Measurements from ENCODE around the gene FBXO42. TPM values are rescaled to one million over a fixed set of nuclear protein-coding genes. Genes with fewer than 3 reads are reported as not detected.

FBXO42 gene
- total and polyA plus RNA-seq, 4 donors: 5.9 to 9.4 (median 6.5) TPM

GRCh38 chr1:16315437-16315836, 36.8 kb downstream of the FBXO42 start:
- Histone ChIP-seq H3K36me3 (ENCODE audit: control insufficient read depth in 4 of 4, insufficient read depth in 3 of 4, low read depth in 1 of 4, low read length in 3 of 4) (peaks cover 2 to 24% (median 9%) of the 10 kb centered on the region in 4 donors), H3K9ac (ENCODE audit: low read depth in 1 of 2, low read length in 2 of 2) (no peak overlapping the region)

More at GRCh38 chr1:16315437-16315836, 36.8 kb downstream of the FBXO42 start:
- Histone ChIP-seq H3K4me3 (ENCODE audit: low read depth in 1 of 3, low read length in 3 of 3) (no peak overlapping the region), H3K27me3 (ENCODE audit: control insufficient read depth in 4 of 4, insufficient read depth in 4 of 4, low read length in 3 of 4) (no peaks in the 10 kb centered on the region), H3K27ac (ENCODE audit: low read depth in 1 of 2, low read length in 2 of 2) (no peak overlapping the region), H3K9me3 (ENCODE audit: control insufficient read depth in 4 of 4, low read length in 3 of 4) (no peaks in the 10 kb centered on the region), H3K4me1 (ENCODE audit: control insufficient read depth in 4 of 4, insufficient read depth in 4 of 4, low read length in 3 of 4) (peaks cover 0 to 4% (median 2%) of the 10 kb centered on the region in 4 donors)
- 82% methylated on average over 4 of the region's 4 CpGs for WGBS
- DNase-seq (ENCODE audit: low spot score): no peak
- TF ChIP-seq CTCF (IDR thresholded peaks at IDR 0.05; ENCODE audit: low read depth, low read length, missing input control) (no peak), HNF4G (IDR thresholded peaks at IDR 0.05) (no peak), RAD21 (IDR thresholded peaks at IDR 0.05) (no peak), MAX (IDR thresholded peaks at IDR 0.05) (no peak), YY1 (IDR thresholded peaks at IDR 0.05) (no peak), FOXA2 (IDR thresholded peaks at IDR 0.05) (no peak), HNF4A (conservative IDR thresholded peaks at IDR 0.05) (no peak), REST (IDR thresholded peaks at IDR 0.05) (no peak), SP1 (IDR thresholded peaks at IDR 0.05) (no peak), ATF3 (IDR thresholded peaks at IDR 0.05) (no peak), ZBTB33 (IDR thresholded peaks at IDR 0.05) (no peak), FOXA1 (IDR thresholded peaks at IDR 0.05) (no peak), JUND (IDR thresholded peaks at IDR 0.05) (no peak), GABPA (IDR thresholded peaks at IDR 0.05 in 1 of 2, conservative IDR thresholded peaks at IDR 0.05 in 1 of 2) (no peak), EGR1 (IDR thresholded peaks at IDR 0.05; ENCODE audit: low read depth in 2 of 2) (no peak), NR2F2 (IDR thresholded peaks at IDR 0.05) (no peak), TAF1 (conservative IDR thresholded peaks at IDR 0.05) (no peak), RXRA (IDR thresholded peaks at IDR 0.05) (no peak)
